ENCODE measurements around the gene ADRA2B.

Gene ADRA2B

GRCh38 chr2:96091711-96092572 is 24.4 kb downstream of the ADRA2B start:
- Histone ChIP-seq H3K9ac (no peak overlapping the region), H3K36me3 (ENCODE audit: insufficient read depth) (no peaks in the 10 kb centered on the region), H3K79me2 (ENCODE audit: insufficient read depth, low read depth) (no peaks in the 10 kb centered on the region), H2AFZ (ENCODE audit: low read depth) (no peak overlapping the region), H3K27me3 (ENCODE audit: insufficient read depth, low read depth) (no peaks in the 10 kb centered on the region), H4K20me1 (ENCODE audit: insufficient read depth) (no peaks in the 10 kb centered on the region), H3K27ac (no peak overlapping the region), H3K4me1 (ENCODE audit: low read depth, poor library complexity, severe bottlenecking) (no peaks in the 10 kb centered on the region), H3K4me3 (IDR thresholded peaks at IDR 0.05; ENCODE audit: insufficient read depth, low read depth, low read length) (no peak overlapping the region), H3K4me2 (no peak overlapping the region)
- TF ChIP-seq CTCF (conservative IDR thresholded peaks at IDR 0.05; ENCODE audit: low read depth, low read length), result no peak

- no peak overlapping the region for H3K4me2 ChIP-seq
- no peak overlapping the region for H2AFZ ChIP-seq (ENCODE audit: low read depth)
Observed at GRCh38 chr2:96091141-96091710, 25.1 kb downstream of the ADRA2B start.

GRCh38 chr2:96090196-96090926 is 26.0 kb downstream of the ADRA2B start:
- Histone ChIP-seq H3K9ac (no peak overlapping the region), H2AFZ (ENCODE audit: low read depth) (no peak overlapping the region)

More at GRCh38 chr2:96091141-96091710, 25.1 kb downstream of the ADRA2B start:
- Histone ChIP-seq H3K79me2 (ENCODE audit: insufficient read depth, low read depth) (no peaks in the 10 kb centered on the region), H3K27ac (no peak overlapping the region), H3K9ac (no peak overlapping the region), H3K4me1 (ENCODE audit: low read depth, poor library complexity, severe bottlenecking) (no peaks in the 10 kb centered on the region), H3K36me3 (ENCODE audit: insufficient read depth) (no peaks in the 10 kb centered on the region), H3K27me3 (ENCODE audit: insufficient read depth, low read depth) (no peaks in the 10 kb centered on the region), H3K4me3 (IDR thresholded peaks at IDR 0.05; ENCODE audit: insufficient read depth, low read depth, low read length) (no peak overlapping the region), H4K20me1 (ENCODE audit: insufficient read depth) (no peaks in the 10 kb centered on the region)
- no peak for TF ChIP-seq CTCF (conservative IDR thresholded peaks at IDR 0.05; ENCODE audit: low read depth, low read length)

More at GRCh38 chr2:96090196-96090926, 26.0 kb downstream of the ADRA2B start:
- Histone ChIP-seq H3K36me3 (ENCODE audit: insufficient read depth) (no peaks in the 10 kb centered on the region), H3K4me1 (ENCODE audit: low read depth, poor library complexity, severe bottlenecking) (no peaks in the 10 kb centered on the region), H3K27me3 (ENCODE audit: insufficient read depth, low read depth) (no peaks in the 10 kb centered on the region), H3K79me2 (ENCODE audit: insufficient read depth, low read depth) (no peaks in the 10 kb centered on the region), H3K4me2 (no peak overlapping the region), H4K20me1 (ENCODE audit: insufficient read depth) (no peaks in the 10 kb centered on the region), H3K4me3 (IDR thresholded peaks at IDR 0.05; ENCODE audit: insufficient read depth, low read depth, low read length) (no peak overlapping the region), H3K27ac (no peak overlapping the region)
- no peak for TF ChIP-seq CTCF (conservative IDR thresholded peaks at IDR 0.05; ENCODE audit: low read depth, low read length)
